ENCODE measurements around the gene MACC1. TPM values are rescaled to one million over a fixed set of nuclear protein-coding genes. Genes with fewer than 3 reads are reported as not detected.
A peak's percentile ranks its signal among the peaks of the same experiment; 100 is the strongest.

The MACC1 gene
- total and polyA plus RNA-seq, 10 of the 15 experiments (the other 5 are each of a cell fraction or from before 2014, with no cell fraction given), result 6.0 to 61.1 (median 12.7) TPM

GRCh38 chr7:20233362-20233761 is 16.2 kb upstream of the MACC1 start (continued):
- peak; percentile 82 for TF ChIP-seq ZNF687 (IDR thresholded peaks at IDR 0.05)
- peak; percentile 66 to 83 for TF ChIP-seq IKZF2 (IDR thresholded peaks at IDR 0.05)
- TF ChIP-seq MEF2B (IDR thresholded peaks at IDR 0.05; ENCODE audit: partially characterized antibody, poor library complexity, severe bottlenecking), result peak; percentile 74
- no peak for TF ChIP-seq SMARCA5 (IDR thresholded peaks at IDR 0.05)
- TF ChIP-seq IKZF1 (conservative IDR thresholded peaks at IDR 0.05), result peak; percentile 77
- TF ChIP-seq STAT1 (conservative IDR thresholded peaks at IDR 0.05), result no peak
- TF ChIP-seq MLLT1 (IDR thresholded peaks at IDR 0.05), result 0 out of 2 replicates have a peak, but pooled peaks have one; percentile 29
- 0 out of 4 replicates have a peak, but pooled peaks of 1 of the 2 experiments have one; percentile 13 for TF ChIP-seq BHLHE40 (IDR thresholded peaks at IDR 0.05; ENCODE audit: borderline replicate concordance in 1 of 2, low read depth in 2 of 2, low read length in 1 of 2)
- 0 out of 2 replicates have a peak, but pooled peaks have one; percentile 42 for TF ChIP-seq ZNF24 (IDR thresholded peaks at IDR 0.05)
- no peak for TF ChIP-seq ZBTB4 (CRISPR knock-in tag; IDR thresholded peaks at IDR 0.05)
- TF ChIP-seq TCF12 (IDR thresholded peaks at IDR 0.05; ENCODE audit: low read depth, low read length), result no peak
- TF ChIP-seq ZBTB40 (IDR thresholded peaks at IDR 0.05; ENCODE audit: borderline replicate concordance), result no peak
- peak; percentile 43; the same call in 1 of the 2 replicates for TF ChIP-seq GATAD2B (conservative IDR thresholded peaks at IDR 0.05; ENCODE audit: low read depth)
- TF ChIP-seq PKNOX1 (IDR thresholded peaks at IDR 0.05), result peak; percentile 27; the same call in 1 of the 2 replicates
- TF ChIP-seq BCL11A (IDR thresholded peaks at IDR 0.05; ENCODE audit: low read depth, low read length), result 0 out of 2 replicates have a peak, but pooled peaks have one; percentile 23

Data from GM12878 (cell line).